HepG2 (cell line): Measurements from ENCODE around the gene TAF1B. TPM values are rescaled to one million over a fixed set of nuclear protein-coding genes. Genes with fewer than 3 reads are reported as not detected.

ENCODE experiments used
- ATAC-seq: fragments of 200-7000 bp; cut with Tn5 transposase; 3 replicates; pipeline ENCODE4 v1.9.1; 2020; ENCODE audit warnings: mild to moderate bottlenecking, moderate library complexity
- BruUV-seq: library from RNA; stranded (reverse); fragments of 400-500 nt; replicated peaks from 2 replicates; lab custom pipeline; 2021; lab: Mats Ljungman, UMichigan
- CTCF ChIA-PET: fragments of 300-600 bp; formaldehyde crosslinking; extraction: SDS; loops from one replicate; lab custom pipeline; 2021; ENCODE audit warnings: low total read pairs, inconsistent platforms, low intra/inter-chr PET ratio; lab: Yijun Ruan, JAX
- POLR2A ChIA-PET: fragments of 350-600 bp; sonication (Branson Sonifier 250); formaldehyde crosslinking; loops from one replicate; lab custom pipeline; 2020; ENCODE audit warnings: antibody characterized with exemption, inconsistent platforms; lab: Yijun Ruan, JAX
- DNase-seq: peaks from one replicate; pipeline ENCODE4 v3.0.0-alpha.2; 2015; ENCODE audit warnings: low spot score
- FAIRE-seq: peaks from 3 replicates; lab custom pipeline; 2011; peaks lifted over from hg19 to GRCh38; lab: Jason Lieb, UNC
- H2AFZ ChIP-seq: one replicate; pipeline ENCODE4 v1.6.1; 2011; ENCODE audit warnings: low read length, inconsistent platforms
- H3K27ac ChIP-seq: fragments of 300-600 bp; 3 replicates; pipeline ENCODE4 v1.8.0; 2011; ENCODE audit warnings: mixed run types, mild to moderate bottlenecking, mixed read lengths, low read length, inconsistent platforms; ENCODE audit not compliant: insufficient read depth; ENCODE audit errors: extremely low read length
- H3K27me3 ChIP-seq, 2 experiments: fragments of 200-600 bp in 1 of 2; 2 replicates in 1 of 2; 3 replicates in 1 of 2; pipeline versions ENCODE4 v1.6.0 to v1.8.0; 2011; ENCODE audit warnings: low read length in 2 of 2, mild to moderate bottlenecking in 2 of 2, moderate library complexity in 2 of 2, inconsistent platforms in 1 of 2; ENCODE audit not compliant: insufficient read depth in 2 of 2, control insufficient read depth in 1 of 2
- H3K36me3 ChIP-seq, 2 experiments: fragments of 200-600 bp in 1 of 2; replicated peaks in 1 of 2; 2 replicates in 1 of 2; 3 replicates in 1 of 2; pipeline versions ENCODE4 v1.5.1 to v1.8.0; 2011; ENCODE audit warnings: low read length in 2 of 2, inconsistent platforms in 1 of 2; ENCODE audit not compliant: insufficient read depth in 2 of 2, control insufficient read depth in 1 of 2
- H3K4me1 ChIP-seq: 2 replicates; pipeline ENCODE4 v1.5.1; 2012; ENCODE audit warnings: low read length, inconsistent platforms; ENCODE audit not compliant: insufficient read depth
- H3K4me2 ChIP-seq: 2 replicates; pipeline ENCODE4 v1.6.0; 2011; ENCODE audit warnings: low read depth, low read length, inconsistent platforms
- H3K4me3 ChIP-seq, 3 experiments: fragments of 200-600 bp in 1 of 3; sonication (generic), shearing (Covaris generic) in 1 of 3; replicated peaks in 1 of 3; 2 replicates each; pipeline ENCODE4 v1.5.1; 2011 to 2016; ENCODE audit warnings: low read length in 3 of 3, inconsistent platforms in 2 of 3, low read depth in 2 of 3, mild to moderate bottlenecking in 2 of 3, control low read depth in 1 of 3, mixed read lengths in 1 of 3; ENCODE audit not compliant: insufficient read depth in 1 of 3
- H3K79me2 ChIP-seq: one replicate; pipeline ENCODE4 v1.6.1; 2011; ENCODE audit warnings: low read length, inconsistent platforms; ENCODE audit not compliant: insufficient read depth
- H3K9ac ChIP-seq: 2 replicates; pipeline ENCODE4 v1.6.0; 2011; ENCODE audit warnings: mild to moderate bottlenecking, low read depth, low read length, inconsistent platforms; ENCODE audit not compliant: insufficient read depth
- H3K9me3 ChIP-seq: 2 replicates; pipeline ENCODE4 v1.5.1; 2012; ENCODE audit warnings: mild to moderate bottlenecking, low read length
- H4K20me1 ChIP-seq: 2 replicates; pipeline ENCODE4 v1.6.0; 2011; ENCODE audit warnings: inconsistent platforms, mild to moderate bottlenecking, low read length, moderate library complexity; ENCODE audit not compliant: insufficient read depth
- AKAP8 ChIP-seq: sonication (generic); formaldehyde crosslinking; IDR thresholded peaks from 2 replicates; pipeline ENCODE4 v1.5.1; 2020; ENCODE audit warnings: mild to moderate bottlenecking, missing genetic modification reagents
- ARNT ChIP-seq: fragments of 450-650 bp; IDR thresholded peaks from 2 replicates; pipeline ENCODE4 v1.6.1; 2017
- GABPA ChIP-seq, 2 experiments: IDR thresholded peaks; 2 replicates each; pipeline ENCODE4 v1.6.1; 2011 to 2016; ENCODE audit warnings: low read depth in 2 of 2, low read length in 1 of 2, missing biosample characterization in 1 of 2, missing genetic modification characterization in 1 of 2
- GABPB1 ChIP-seq: IDR thresholded peaks from 2 replicates; pipeline ENCODE4 v1.6.1; 2016; ENCODE audit warnings: mild to moderate bottlenecking, missing genetic modification reagents, moderate library complexity, missing compliant biosample characterization
- GMEB2 ChIP-seq: IDR thresholded peaks from 2 replicates; pipeline ENCODE4 v1.6.1; 2016; ENCODE audit warnings: missing biosample characterization, missing genetic modification reagents, low read depth
- KDM6A ChIP-seq: IDR thresholded peaks from 2 replicates; pipeline ENCODE4 v1.6.1; 2016; ENCODE audit warnings: low read depth
- KLF9 ChIP-seq: IDR thresholded peaks from 2 replicates; pipeline ENCODE4 v1.6.1; 2016; ENCODE audit warnings: low read depth
- MED8 ChIP-seq: sonication (generic); formaldehyde crosslinking; IDR thresholded peaks from 2 replicates; pipeline ENCODE4 v1.8.1; 2023; ENCODE audit warnings: mild to moderate bottlenecking, missing genetic modification reagents; ENCODE audit not compliant: insufficient replicate concordance
- PHF20 ChIP-seq: sonication (generic); formaldehyde crosslinking; IDR thresholded peaks from 2 replicates; pipeline ENCODE4 v1.5.0; 2020; ENCODE audit warnings: mild to moderate bottlenecking, missing genetic modification reagents
- SRSF1 ChIP-seq: fragments of 200-400 bp; formaldehyde crosslinking; optimal IDR thresholded peaks from 2 replicates; pipeline ENCODE3; 2017; ENCODE audit warnings: mild to moderate bottlenecking, low read depth, low read length, moderate library complexity
- TFDP2 ChIP-seq: sonication (generic); formaldehyde crosslinking; IDR thresholded peaks from 2 replicates; pipeline ENCODE4 v1.4.0; 2020; ENCODE audit warnings: missing genetic modification reagents
- ZBTB4 ChIP-seq: sonication (generic); formaldehyde crosslinking; IDR thresholded peaks from 2 replicates; pipeline ENCODE4 v1.4.0; 2020; ENCODE audit warnings: missing genetic modification reagents, mild to moderate bottlenecking, borderline replicate concordance
- ZNF451 ChIP-seq: sonication (generic); formaldehyde crosslinking; IDR thresholded peaks from 2 replicates; pipeline ENCODE4 v1.5.0; 2020; ENCODE audit warnings: mild to moderate bottlenecking, missing genetic modification reagents
- ZNF501 ChIP-seq: sonication (generic); formaldehyde crosslinking; IDR thresholded peaks from 2 replicates; pipeline ENCODE4 v1.5.1; 2020; ENCODE audit warnings: mild to moderate bottlenecking, moderate library complexity, missing genetic modification reagents
- ZNF510 ChIP-seq: sonication (generic); formaldehyde crosslinking; IDR thresholded peaks from 2 replicates; pipeline ENCODE4 v1.4.0; 2020; ENCODE audit warnings: low read depth, mild to moderate bottlenecking, missing genetic modification reagents
- ZNF530 ChIP-seq: sonication (generic); formaldehyde crosslinking; IDR thresholded peaks from 2 replicates; pipeline ENCODE4 v1.5.0; 2020; ENCODE audit warnings: low read depth, mild to moderate bottlenecking, missing genetic modification reagents
- ZNF547 ChIP-seq: sonication (generic); formaldehyde crosslinking; IDR thresholded peaks from 2 replicates; pipeline ENCODE4 v1.5.1; 2020; ENCODE audit warnings: mild to moderate bottlenecking, missing genetic modification reagents
- ZNF607 ChIP-seq: sonication (generic); formaldehyde crosslinking; IDR thresholded peaks from 2 replicates; pipeline ENCODE4 v1.5.1; 2020; ENCODE audit warnings: missing genetic modification reagents, mild to moderate bottlenecking, borderline replicate concordance
- WGBS: methylation state at CpG from one replicate; pipeline ENCODE4 v1.1.6; 2017; ENCODE audit warnings: low lambda C conversion rate; 5-methylcytosine and 5-hydroxymethylcytosine counted together
- in situ Hi-C: cut with HindIII; loops from 2 replicates; pipeline ENCODE4 v1.10.0; 2017; ENCODE audit warnings: low pct_unique_long_range_greater_than_20kb; ENCODE audit not compliant: extremely low pct_ligation_motif_present
- intact Hi-C: fragments of 100-400 bp; cut with micrococcal nuclease; formaldehyde crosslinking; loops from one replicate; pipeline ENCODE4 v1.10.0; 2022; ENCODE audit not compliant: unreplicated experiment
- polyA plus RNA-seq, 8 experiments: library from polyadenylated mRNA; depleted of rRNA in 3 of 8; stranded (reverse) in 7 of 8; unstranded in 1 of 8; fragments of >200 nt; fragmentation: Illumina TruSeq in 4 of 8; extraction: Trizol in 4 of 8; gene quantifications; 2 replicates each; pipeline versions ENCODE4 v1.2.1 to v1.2.3, GENCODE V29; 2011 to 2016; ENCODE audit warnings: low read depth in 4 of 8, missing spikeins in 1 of 8, mixed read lengths in 1 of 8; ENCODE audit not compliant: insufficient read depth in 1 of 8
- total RNA-seq, 5 experiments: library from RNA; depleted of rRNA; stranded (reverse); fragments of >200 nt; fragmentation: Illumina TruSeq; extraction: Trizol; gene quantifications; 2 replicates each; pipeline ENCODE4 v1.2.3, GENCODE V29; 2016; ENCODE audit warnings: low read depth in 1 of 5

TAF1B gene
- total and polyA plus RNA-seq, 2 of the 13 experiments (the other 11 are each of a cell fraction or from before 2014, with no cell fraction given) = 13.3 to 27.7 TPM

GRCh38 chr2:9909106-9909505 is 65.8 kb downstream of the TAF1B start:
- H3K9me3 ChIP-seq = no peaks in the 10 kb centered on the region
- H2AFZ ChIP-seq = no peak overlapping the region
- ChIA-PET CTCF (no interaction called here), POLR2A (no interaction called here)
- H3K4me3 ChIP-seq = no peak overlapping the region
- H3K27me3 ChIP-seq = no peaks in the 10 kb centered on the region
- 92% methylated on average over 2 of the region's 2 CpGs for whole genome bisulfite sequencing
- H4K20me1 ChIP-seq = no peaks in the 10 kb centered on the region
- peaks cover 1 to 16% of the 10 kb centered on the region in 2 experiments; a peak in 4 of 5 replicates for H3K36me3 ChIP-seq
- H3K9ac ChIP-seq = no peak overlapping the region
- FAIRE-seq (no peak), ATAC-seq (no peak), DNase-seq (no peak)
- in situ Hi-C loops (no loop called here), intact Hi-C loops (no loop called here)
- no peak overlapping the region for H3K27ac ChIP-seq
- TF ChIP-seq SRSF1 = no peak
- no peak for TF ChIP-seq ZNF547 (CRISPR knock-in tag)
- no peak for TF ChIP-seq AKAP8 (CRISPR knock-in tag)
- TF ChIP-seq ZNF530 (CRISPR knock-in tag) = no peak
- no peak for TF ChIP-seq ZNF510 (CRISPR knock-in tag)
- no peak for TF ChIP-seq GMEB2 (CRISPR knock-in tag)
- no peak for TF ChIP-seq GABPA (IDR thresholded peaks at IDR 0.05; ENCODE audit: low read depth, low read length)
- no peak for TF ChIP-seq GABPA (CRISPR knock-in tag; IDR thresholded peaks at IDR 0.05; ENCODE audit: low read depth)
- no peak for TF ChIP-seq TFDP2 (CRISPR knock-in tag)
- TF ChIP-seq KDM6A (CRISPR knock-in tag) = no peak
- TF ChIP-seq ARNT = no peak
- TF ChIP-seq ZBTB4 (CRISPR knock-in tag) = no peak
- no peak for TF ChIP-seq ZNF451
- no peak for TF ChIP-seq KLF9 (CRISPR knock-in tag)
- no peak for TF ChIP-seq MED8 (CRISPR knock-in tag)
- TF ChIP-seq PHF20 (CRISPR knock-in tag) = no peak
- no peak for TF ChIP-seq ZNF607
- no peak for TF ChIP-seq ZNF501 (CRISPR knock-in tag)
- TF ChIP-seq GABPB1 (CRISPR knock-in tag) = no peak
- H3K79me2 ChIP-seq = no peaks in the 10 kb centered on the region
- H3K4me1 ChIP-seq = peaks cover 21% of the 10 kb centered on the region
- no peak overlapping the region for H3K4me2 ChIP-seq
- BruUV-seq = no TSS peak
